B cell (primary cell): Measurements from ENCODE around the gene TRIM24. TPM values are rescaled to one million over a fixed set of nuclear protein-coding genes. Genes with fewer than 3 reads are reported as not detected.
A peak's percentile ranks its signal among the peaks of the same experiment; 100 is the strongest.

Source experiments
- ATAC-seq: fragments of 200-7000 bp; cut with Tn5 transposase; one replicate; pipeline ENCODE4 v1.10.0; 2021; ENCODE audit warnings: low read depth, mild to moderate bottlenecking, moderate number of reproducible peaks, moderate library complexity
- CTCF ChIA-PET: fragments of 350-600 bp; sonication (Branson Sonifier 250); formaldehyde crosslinking; loops from one replicate; lab custom pipeline; 2021; ENCODE audit warnings: antibody characterized with exemption, inconsistent platforms; lab: Charles Lee
- POLR2A ChIA-PET: fragments of 350-600 bp; sonication (Branson Sonifier 250); formaldehyde crosslinking; loops from one replicate; lab custom pipeline; 2021; ENCODE audit warnings: antibody characterized with exemption; lab: Charles Lee
- DNase-seq: peaks from one replicate; pipeline ENCODE4 v3.0.0; 2013
- H2AFZ ChIP-seq: 2 replicates; pipeline ENCODE4 v1.6.1; 2012; ENCODE audit warnings: mild to moderate bottlenecking, low read depth, low read length; ENCODE audit not compliant: insufficient read depth, poor library complexity, severe bottlenecking
- H3K27ac ChIP-seq, 2 donors: 1 replicate in 1 of 2; 2 replicates in 1 of 2; pipeline ENCODE4 v1.5.1; 2012 to 2013; ENCODE audit warnings: low read length in 2 of 2, mild to moderate bottlenecking in 2 of 2, moderate library complexity in 1 of 2
- H3K27me3 ChIP-seq, 4 experiments: fragments of 200-600 bp in 1 of 4; sonication (generic) in 1 of 4; replicated peaks in 1 of 4; 1 replicate in 2 of 4; 2 replicates in 2 of 4; pipeline versions ENCODE4 v1.6.1 to v1.7.0; 2013 to 2016; ENCODE audit warnings: low read length in 3 of 4, mild to moderate bottlenecking in 2 of 4, mixed read lengths in 1 of 4, moderate library complexity in 1 of 4; ENCODE audit not compliant: insufficient read depth in 4 of 4, control insufficient read depth in 3 of 4; ENCODE audit errors: control extremely low read depth in 1 of 4
- H3K36me3 ChIP-seq, 2 experiments: replicated peaks in 1 of 2; 1 replicate in 1 of 2; 2 replicates in 1 of 2; pipeline versions ENCODE4 v1.6.1 to v1.7.1; 2013; ENCODE audit warnings: low read length in 1 of 2; ENCODE audit not compliant: insufficient read depth in 2 of 2, control insufficient read depth in 1 of 2; ENCODE audit errors: control extremely low read depth in 1 of 2, extremely low read depth in 1 of 2
- H3K4me1 ChIP-seq, 2 donors: fragments of 200-600 bp in 1 of 2; sonication (generic) in 1 of 2; 1 replicate in 1 of 2; 2 replicates in 1 of 2; pipeline versions ENCODE4 v1.5.1 to v1.6.1; 2013 to 2017; ENCODE audit warnings: low read length in 2 of 2; ENCODE audit not compliant: control insufficient read depth in 2 of 2, insufficient read depth in 2 of 2
- H3K4me2 ChIP-seq: replicated peaks from 2 replicates; pipeline ENCODE3; 2012; ENCODE audit warnings: mild to moderate bottlenecking, low read depth, low read length; ENCODE audit not compliant: poor library complexity, severe bottlenecking
- H3K4me3 ChIP-seq, 5 experiments: fragments of 200-600 bp in 1 of 5; sonication (generic) in 1 of 5; 1 replicate in 3 of 5; 2 replicates in 2 of 5; pipeline versions ENCODE4 v1.5.1 to v1.7.0; 2011 to 2016; ENCODE audit warnings: low read length in 4 of 5, mild to moderate bottlenecking in 4 of 5, low read depth in 2 of 5, control low read depth in 1 of 5, moderate library complexity in 1 of 5; ENCODE audit not compliant: insufficient read depth in 1 of 5; ENCODE audit errors: control extremely low read depth in 1 of 5, extremely low read depth in 1 of 5
- H3K79me2 ChIP-seq: fragments of 200-600 bp; sonication (generic); one replicate; pipeline ENCODE4 v1.6.0; 2016; ENCODE audit warnings: low read length; ENCODE audit not compliant: control insufficient read depth, insufficient read depth
- H3K9ac ChIP-seq: fragments of 200-600 bp; sonication (generic); 2 replicates; pipeline ENCODE4 v1.6.1; 2017; ENCODE audit warnings: mild to moderate bottlenecking, low read length, moderate library complexity
- H3K9me3 ChIP-seq, 3 donors: one replicate each; pipeline versions ENCODE4 v1.6.1 to v1.7.1; 2013; ENCODE audit warnings: low read length in 2 of 3; ENCODE audit not compliant: control insufficient read depth in 2 of 3, insufficient read depth in 1 of 3; ENCODE audit errors: control extremely low read depth in 1 of 3
- H4K20me1 ChIP-seq: 2 replicates; pipeline ENCODE4 v1.6.0; 2012; ENCODE audit warnings: mild to moderate bottlenecking, low read length; ENCODE audit not compliant: insufficient read depth, control insufficient read depth, poor library complexity, severe bottlenecking
- H3K27ac Mint-ChIP-seq: one replicate; pipeline ENCODE4 v1.8.0; 2021; ENCODE audit warnings: mixed read lengths
- H3K27me3 Mint-ChIP-seq: one replicate; pipeline ENCODE4 v1.8.0; 2021; ENCODE audit warnings: mixed read lengths
- H3K4me1 Mint-ChIP-seq: one replicate; pipeline ENCODE4 v1.8.0; 2021; ENCODE audit warnings: mixed read lengths
- H3K4me3 Mint-ChIP-seq: one replicate; pipeline ENCODE4 v1.8.0; 2021; ENCODE audit warnings: mixed read lengths
- H3K9me3 Mint-ChIP-seq: one replicate; pipeline ENCODE4 v1.8.0; 2022; ENCODE audit warnings: mixed read lengths; ENCODE audit not compliant: insufficient read depth
- EZH2 ChIP-seq: IDR thresholded peaks from 2 replicates; pipeline ENCODE4 v1.6.1; 2012; ENCODE audit warnings: borderline replicate concordance, low read depth, mild to moderate bottlenecking, moderate library complexity, low read length; ENCODE audit not compliant: insufficient read depth, poor library complexity, severe bottlenecking
- WGBS: methylation state at CpG from one replicate; pipeline ENCODE4 v1.1.5; 2013; ENCODE audit warnings: missing lambda C conversion rate; ENCODE audit not compliant: insufficient coverage; 5-methylcytosine and 5-hydroxymethylcytosine counted together
- intact Hi-C: fragments of 100-400 bp; cut with micrococcal nuclease; formaldehyde crosslinking; loops from one replicate; pipeline ENCODE4 v1.10.0; 2022
- polyA plus RNA-seq: library from polyadenylated mRNA; depleted of rRNA; stranded (reverse); fragments of >200 nt; gene quantifications from 2 replicates; pipeline ENCODE4 v1.2.3, GENCODE V29; 2012
- total RNA-seq, 2 donors: library from RNA; stranded (reverse); fragments of 120-200 nt in 1 of 2; gene quantifications; 1 replicate in 1 of 2; 2 replicates in 1 of 2; pipeline versions ENCODE4 v1.2.3 to v1.2.4, GENCODE V29; 2013 to 2022
- TF ChIP-seq, protein P1 (sequence below): fragments of 200-600 bp; IDR thresholded peaks from one replicate; pipeline ENCODE4 v1.8.0; 2022; ENCODE audit warnings: antibody characterized with exemption, mild to moderate bottlenecking

The TRIM24 gene
- total and polyA plus RNA-seq, 2 donors (not counting 1 experiment from before 2014, with no cell fraction given): 3.7 to 18.7 TPM

- Histone ChIP-seq H3K4me2 (no peak overlapping the region), H3K27ac (no peak overlapping the region), H3K4me3 (no peak overlapping the region), H3K9me3 (peaks cover 0 to 13% (median 0%) of the 10 kb centered on the region in 3 donors), H2AFZ (no peak overlapping the region), H4K20me1 (no peaks in the 10 kb centered on the region), H3K27me3 (no peaks in the 10 kb centered on the region), H3K36me3 (no peaks in the 10 kb centered on the region), H3K79me2 (no peaks in the 10 kb centered on the region), H3K9ac (no peak overlapping the region), H3K4me1 (no peaks in the 10 kb centered on the region)
- 100% methylated on average over 1 of the region's 3 CpGs for WGBS
- H3K4me3 Mint-ChIP-seq: no peak overlapping the region
- POLR2A ChIA-PET: no interaction called here
- TF ChIP-seq, protein P1, sequence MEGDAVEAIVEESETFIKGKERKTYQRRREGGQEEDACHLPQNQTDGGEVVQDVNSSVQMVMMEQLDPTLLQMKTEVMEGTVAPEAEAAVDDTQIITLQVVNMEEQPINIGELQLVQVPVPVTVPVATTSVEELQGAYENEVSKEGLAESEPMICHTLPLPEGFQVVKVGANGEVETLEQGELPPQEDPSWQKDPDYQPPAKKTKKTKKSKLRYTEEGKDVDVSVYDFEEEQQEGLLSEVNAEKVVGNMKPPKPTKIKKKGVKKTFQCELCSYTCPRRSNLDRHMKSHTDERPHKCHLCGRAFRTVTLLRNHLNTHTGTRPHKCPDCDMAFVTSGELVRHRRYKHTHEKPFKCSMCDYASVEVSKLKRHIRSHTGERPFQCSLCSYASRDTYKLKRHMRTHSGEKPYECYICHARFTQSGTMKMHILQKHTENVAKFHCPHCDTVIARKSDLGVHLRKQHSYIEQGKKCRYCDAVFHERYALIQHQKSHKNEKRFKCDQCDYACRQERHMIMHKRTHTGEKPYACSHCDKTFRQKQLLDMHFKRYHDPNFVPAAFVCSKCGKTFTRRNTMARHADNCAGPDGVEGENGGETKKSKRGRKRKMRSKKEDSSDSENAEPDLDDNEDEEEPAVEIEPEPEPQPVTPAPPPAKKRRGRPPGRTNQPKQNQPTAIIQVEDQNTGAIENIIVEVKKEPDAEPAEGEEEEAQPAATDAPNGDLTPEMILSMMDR: no peak
- TF ChIP-seq EZH2: no peak
- CTCF ChIA-PET: no interaction called here
- H3K27ac Mint-ChIP-seq: no peak overlapping the region
- H3K27me3 Mint-ChIP-seq: peaks cover 7% of the 10 kb centered on the region
- no peaks in the 10 kb centered on the region for H3K9me3 Mint-ChIP-seq
- intact Hi-C loops: no loop called here
- ATAC-seq (no peak), DNase-seq (no peak)
- H3K4me1 Mint-ChIP-seq: no peaks in the 10 kb centered on the region
Measured at GRCh38 chr7:138442822-138443221, 17.2 kb upstream of the TRIM24 start.

DNA sequence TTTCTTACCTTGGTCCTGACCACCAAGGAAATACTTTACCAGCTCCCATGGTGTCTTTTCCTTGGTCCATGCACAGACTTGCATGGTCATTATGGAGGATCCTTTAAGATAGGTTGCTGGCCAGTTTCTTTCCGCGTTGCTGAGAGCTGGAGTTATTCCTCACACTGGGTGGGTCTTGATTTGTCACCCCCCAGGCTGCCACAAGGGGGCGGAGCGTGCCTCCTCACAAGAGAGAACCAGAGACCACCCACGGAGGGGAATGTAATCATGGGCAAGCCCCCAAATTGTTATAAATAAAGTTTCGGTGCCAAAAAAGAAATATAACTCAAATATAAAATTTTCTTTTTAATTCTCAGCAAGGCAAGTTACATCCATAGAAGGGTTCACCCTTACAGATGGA, 10.5 kb upstream of the TRIM24 start:
- Histone ChIP-seq H4K20me1 (no peaks in the 10 kb centered on the region), H3K4me2 (no peak overlapping the region), H3K36me3 (no peaks in the 10 kb centered on the region), H3K4me3 (no peak overlapping the region), H3K79me2 (no peaks in the 10 kb centered on the region), H3K27ac (no peak overlapping the region), H3K9me3 (no peaks in the 10 kb centered on the region), H3K9ac (no peak overlapping the region), H3K4me1 (no peaks in the 10 kb centered on the region), H3K27me3 (no peaks in the 10 kb centered on the region), H2AFZ (no peak overlapping the region)
- DNase-seq (peak; percentile 25), ATAC-seq (no peak)
- TF ChIP-seq, protein P1: peak; percentile 50
- TF ChIP-seq EZH2: no peak
- Mint-ChIP-seq H3K4me1 (no peaks in the 10 kb centered on the region), H3K27me3 (no peaks in the 10 kb centered on the region), H3K4me3 (no peak overlapping the region), H3K9me3 (no peaks in the 10 kb centered on the region), H3K27ac (no peak overlapping the region)
- ChIA-PET CTCF (interaction anchor here (0.6 to 1.7 kb wide), 2 partner anchors 12 to 288 kb away, joined by 3 to 8 read pairs; no protein-coding TSS in a partner anchor), POLR2A (no interaction called here)
- WGBS: 66% methylated on average over 4 of the region's 6 CpGs
- intact Hi-C loops: no loop called here
